ENCODE data around the gene DDX47.
"Not testable (repeated sequence)": the region's sequence is repeated elsewhere in the genome, so short reads cannot be mapped to it uniquely, and the experiment has no call there.

DDX47 gene

GRCh38 chr12:12798480-12798879, 14.7 kb upstream of the DDX47 start:
- no peak for DNase-seq

DNA sequence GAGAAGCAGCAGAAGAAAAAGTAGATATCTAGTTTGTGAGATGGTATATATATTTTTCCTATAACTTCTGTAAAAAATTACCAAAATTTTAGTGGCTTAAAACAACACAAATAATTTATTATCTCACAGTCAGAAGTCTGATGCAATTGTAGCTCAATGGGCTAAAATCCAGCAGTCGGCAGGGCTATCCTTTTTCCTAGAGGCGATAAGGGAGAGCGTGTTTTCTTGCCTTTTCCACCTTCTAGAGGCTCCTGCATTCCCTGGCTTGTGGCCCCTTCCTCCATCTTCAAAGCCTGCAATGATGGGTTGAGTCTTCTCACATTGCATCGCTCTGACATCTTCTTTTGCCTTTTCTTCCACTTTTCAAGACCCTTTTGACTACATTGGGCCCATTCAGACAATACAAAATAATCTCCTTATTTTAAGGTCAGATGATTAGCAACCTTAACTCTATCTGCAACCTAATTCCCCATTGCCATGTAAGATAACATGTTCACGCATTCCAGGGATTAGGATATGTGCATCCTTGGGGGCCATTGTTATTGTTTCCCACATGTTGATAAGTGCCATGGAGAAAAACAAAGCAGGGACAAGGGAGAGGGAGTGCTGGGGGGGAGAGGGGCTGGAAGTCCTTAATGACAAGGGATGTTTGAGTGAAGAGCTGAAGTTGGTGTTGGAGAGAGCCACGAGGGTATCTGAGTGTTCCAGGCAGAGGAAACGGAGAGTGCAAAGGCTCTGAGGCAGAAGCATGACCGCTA, 13.8 kb upstream of the DDX47 start:
- no peak for DNase-seq

DNA sequence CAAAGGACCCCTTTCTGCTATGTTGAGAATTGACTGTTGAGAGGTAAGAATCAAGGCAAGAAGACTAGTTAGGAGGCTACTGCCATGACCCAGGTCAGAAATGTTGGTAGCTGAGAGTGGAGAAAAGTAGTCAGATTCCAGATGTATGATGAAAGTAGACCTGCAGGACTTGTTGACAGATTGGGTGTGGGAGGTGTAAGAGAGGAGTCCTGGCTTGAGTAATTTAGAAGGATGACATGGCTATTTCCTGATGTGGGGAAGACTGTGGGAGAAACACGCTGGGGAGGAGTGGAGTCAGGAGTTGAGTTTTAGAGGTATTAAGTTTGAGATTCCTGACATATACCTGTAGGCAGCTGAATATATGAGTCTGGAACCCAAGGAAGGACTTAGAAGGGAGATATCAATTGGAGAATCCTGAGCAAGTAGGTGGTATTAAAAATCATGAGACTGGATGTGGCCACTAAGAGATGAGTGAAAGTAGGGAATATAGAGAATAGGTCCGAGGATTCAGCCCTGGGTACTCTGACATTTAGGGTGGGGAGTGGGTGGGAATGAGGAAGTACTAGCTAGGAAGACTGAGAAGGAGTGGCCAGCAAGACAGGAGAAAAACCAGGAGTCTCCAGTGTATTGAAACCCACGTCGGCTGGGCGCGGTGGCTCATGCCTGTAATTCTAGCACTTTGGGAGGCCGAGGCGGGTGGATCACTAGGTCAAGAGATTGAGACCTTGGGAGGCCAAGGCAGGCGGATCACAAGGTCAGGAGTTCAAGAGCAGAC, 12.6 kb upstream of the DDX47 start:
- DNase-seq, result no peak

DNA sequence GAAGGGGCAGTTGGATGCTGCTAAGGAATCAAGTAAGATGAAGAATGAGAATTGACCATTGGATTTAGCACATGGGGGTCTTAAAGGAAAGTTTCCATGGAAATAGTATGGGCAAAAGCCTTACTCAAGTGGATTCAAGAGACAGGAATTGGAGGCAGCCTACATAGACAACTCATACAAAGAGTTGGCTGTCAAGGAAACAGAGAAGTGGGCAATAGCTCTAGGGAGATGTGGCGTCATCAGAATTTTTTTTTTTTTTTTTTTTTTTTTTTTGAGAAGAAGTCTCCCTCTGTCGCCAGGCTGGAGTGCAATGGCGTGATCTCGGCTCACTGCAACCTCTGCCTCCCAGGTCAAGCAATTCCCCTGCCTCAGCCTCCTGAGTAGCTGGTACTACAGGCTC, 11.5 kb upstream of the DDX47 start:
- DNase-seq, result not testable (repeated sequence)

- no peak for DNase-seq
These were observed 10.0 kb upstream of the DDX47 start for GRCh38 chr12:12803186-12803585.

DNA sequence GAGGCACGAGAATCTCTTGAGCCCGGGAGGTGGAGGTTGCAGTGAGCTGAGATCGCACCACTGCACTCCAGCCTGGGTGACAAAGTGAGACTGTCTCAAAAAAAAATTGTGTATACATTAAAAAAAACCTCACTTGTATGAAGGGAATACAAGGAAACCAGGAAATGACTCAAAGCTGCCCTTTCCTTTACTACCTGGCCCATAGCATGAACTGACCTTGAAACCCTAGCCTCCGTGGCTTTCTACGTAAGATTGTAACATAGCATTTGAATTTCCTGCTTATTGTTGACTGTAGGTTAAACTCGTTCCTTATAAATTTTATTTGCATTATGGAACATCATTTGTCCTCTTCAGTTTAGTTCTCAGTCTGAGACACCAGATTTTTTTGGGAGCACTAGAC, 9.1 kb upstream of the DDX47 start:
- DNase-seq, result no peak

GRCh38 chr12:12804432-12804886, 8.7 kb upstream of the DDX47 start:
- DNase-seq, result no peak

- no peak for DNase-seq
These were observed 6.2 kb upstream of the DDX47 start for GRCh38 chr12:12806784-12807516.

- not testable (repeated sequence) for DNase-seq
These were observed 5.6 kb upstream of the DDX47 start for GRCh38 chr12:12807517-12807903.

- no peak for DNase-seq
These were observed 5.0 kb upstream of the DDX47 start for GRCh38 chr12:12807970-12808702.

DNA sequence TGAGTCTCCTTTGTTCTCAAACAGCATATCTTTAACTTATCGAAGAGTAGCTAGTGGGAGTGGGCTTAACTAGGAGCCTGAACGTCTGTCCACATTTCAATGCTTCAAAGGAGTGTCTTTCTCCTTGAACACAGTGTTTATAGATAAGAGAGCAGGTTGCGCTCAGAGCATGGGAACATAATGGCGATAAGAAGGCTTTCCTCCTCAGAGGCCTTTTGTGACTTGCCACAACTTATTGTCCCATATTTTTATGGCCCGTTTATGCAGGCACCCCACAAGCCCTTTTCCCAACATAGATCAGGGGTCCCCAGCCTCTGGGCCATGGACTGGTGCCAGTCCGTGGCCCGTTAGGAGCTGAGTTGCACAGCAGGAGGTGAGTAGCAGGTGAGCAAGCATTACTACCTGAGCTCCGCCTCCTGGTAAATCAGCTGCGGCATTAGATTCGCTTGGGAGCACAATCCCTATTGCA, 2.6 kb upstream of the DDX47 start:
- no peak for DNase-seq

DNA sequence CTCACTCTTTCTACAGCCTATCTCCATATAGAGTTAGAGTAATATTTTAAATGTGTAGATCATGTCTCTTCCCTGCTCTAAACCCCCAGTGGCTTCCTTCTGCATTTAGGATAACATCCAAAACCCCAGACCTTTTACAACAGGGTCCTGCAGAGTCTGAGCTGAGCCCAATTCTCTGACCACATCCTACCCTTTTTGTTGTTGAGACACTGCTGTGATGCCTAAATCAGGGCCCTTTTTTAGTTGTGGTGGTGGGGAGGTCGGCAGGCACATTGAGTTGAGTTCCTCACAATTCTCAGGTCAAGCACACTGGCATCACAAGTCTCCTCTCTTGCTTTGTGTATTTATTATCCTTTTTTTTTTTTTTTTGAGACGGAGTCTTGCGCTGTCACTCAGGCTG, 1.8 kb upstream of the DDX47 start:
- no peak for DNase-seq

DNA sequence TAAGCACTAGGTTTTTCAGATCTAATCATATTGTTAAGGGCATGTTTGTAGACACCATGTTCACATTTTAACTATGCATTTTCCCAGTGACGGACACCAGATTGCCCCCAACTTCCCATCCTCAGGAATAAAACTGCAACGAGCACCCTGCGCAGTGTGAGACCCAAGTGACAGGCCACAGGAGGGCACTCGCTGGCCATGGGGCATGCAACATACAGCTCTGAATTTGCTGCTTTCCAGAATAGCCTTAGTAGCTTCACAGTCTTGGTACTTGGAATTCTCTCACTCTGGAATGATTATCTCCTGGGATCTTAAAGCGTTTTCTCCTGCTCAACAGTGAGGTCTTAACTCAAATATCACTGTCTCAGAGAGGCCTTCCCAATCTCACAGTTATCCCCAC, 972 bp upstream of the DDX47 start:
- no peak for DNase-seq

- DNase-seq, result no peak
These were observed 477 bp upstream of the DDX47 start for GRCh38 chr12:12812618-12813119.

GRCh38 chr12:12817616-12818015, 4.5 kb downstream of the DDX47 start:
- DNase-seq, result no peak

DNA sequence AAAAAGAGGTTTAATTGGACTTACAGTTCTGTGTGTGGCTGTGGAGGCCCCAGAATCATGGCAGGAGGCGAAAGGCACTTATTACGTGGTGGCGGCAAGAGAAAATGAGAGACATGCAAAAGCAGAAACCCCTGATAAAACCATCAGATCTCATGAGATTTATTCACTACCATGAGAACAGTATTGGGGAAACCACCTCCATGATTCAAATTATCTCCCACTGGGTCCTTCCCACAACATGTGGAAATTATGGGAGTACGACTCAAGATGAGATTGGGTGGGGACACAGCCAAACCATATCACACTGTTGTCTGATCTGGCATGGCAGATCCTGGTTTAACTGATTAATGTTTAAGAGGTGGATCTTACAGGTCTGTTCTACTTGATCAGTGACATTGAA, 5.6 kb downstream of the DDX47 start:
- DNase-seq, result no peak

DNA sequence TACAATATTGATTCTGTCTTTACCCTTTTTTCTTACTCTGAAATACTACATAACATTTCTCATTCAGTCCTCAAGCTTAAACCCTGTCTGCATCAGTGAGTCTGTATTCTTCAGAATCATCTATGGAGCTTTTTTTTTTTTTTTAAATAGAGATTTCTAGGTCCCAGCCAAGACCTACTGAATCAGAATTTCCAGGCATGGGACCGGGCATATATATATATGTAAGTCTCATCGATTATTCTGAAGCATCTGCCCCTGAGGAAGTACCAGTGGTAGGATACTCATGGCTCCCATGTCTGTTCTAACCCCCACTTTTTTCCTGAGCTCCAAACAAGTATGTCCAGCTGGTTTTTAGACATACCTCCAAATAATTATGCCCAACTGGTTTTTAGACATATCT, 6.1 kb downstream of the DDX47 start:
- DNase-seq, result no peak

GRCh38 chr12:12819752-12820311, 6.7 kb downstream of the DDX47 start:
- DNase-seq, result no peak

- not testable (repeated sequence) for DNase-seq
These were observed 7.2 kb downstream of the DDX47 start for GRCh38 chr12:12820376-12820775.

DNA sequence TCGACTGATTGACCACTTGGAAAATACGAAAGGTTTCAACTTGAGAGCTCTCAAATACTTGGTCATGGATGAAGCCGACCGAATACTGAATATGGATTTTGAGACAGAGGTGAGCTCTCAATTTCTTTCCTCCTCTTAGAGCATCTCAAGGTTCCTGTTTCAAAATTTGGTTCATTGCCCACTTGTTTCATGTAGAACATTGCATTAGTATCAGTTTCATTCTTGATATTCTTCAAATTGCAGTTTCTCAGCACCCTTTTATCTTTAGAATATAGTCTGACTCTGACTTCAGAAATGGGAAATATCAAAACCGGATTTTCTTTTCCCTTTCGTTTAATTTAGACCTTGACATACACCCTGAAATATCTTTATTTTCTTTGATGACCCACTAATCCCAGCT, 8.8 kb downstream of the DDX47 start:
- no peak for DNase-seq

DNA sequence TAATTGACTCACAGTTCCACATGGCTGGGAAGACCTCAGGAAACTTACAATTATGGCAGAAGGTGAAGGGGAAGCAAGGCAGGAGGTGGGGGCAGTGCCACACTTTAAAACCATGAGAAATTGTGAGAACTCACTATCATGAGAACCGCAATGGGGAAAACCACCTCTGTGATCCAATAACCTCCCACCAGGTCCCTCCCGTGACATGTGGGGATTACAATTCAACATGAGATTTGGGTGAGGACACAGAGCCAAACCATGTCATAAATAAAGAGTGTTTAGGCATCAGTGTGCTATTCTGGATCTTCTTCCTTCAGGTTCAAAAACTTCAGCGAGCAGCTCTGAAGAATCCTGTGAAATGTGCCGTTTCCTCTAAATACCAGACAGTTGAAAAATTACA, 9.7 kb downstream of the DDX47 start:
- DNase-seq, result no peak

- no peak for DNase-seq
These were observed 10.2 kb downstream of the DDX47 start for GRCh38 chr12:12823300-12823699.
